Left renal pelvis (tissue), 4 donors: Measurements from ENCODE around the gene NTSR1. TPM values are rescaled to one million over a fixed set of nuclear protein-coding genes. Genes with fewer than 3 reads are reported as not detected.

ENCODE experiments used
- DNase-seq, 4 donors: peaks; one replicate each; pipeline ENCODE4 v3.0.0-alpha.2; 2013; ENCODE audit warnings: low read depth in 4 of 4, low spot score in 3 of 4
- polyA plus RNA-seq, 4 donors: library from polyadenylated mRNA; unstranded; fragments of 120-200 nt; gene quantifications; one replicate each; pipeline ENCODE4 v1.2.1, GENCODE V29; 2013; ENCODE audit not compliant: insufficient read length in 4 of 4

Gene NTSR1
- polyA plus RNA-seq, 4 donors, result 0.10 to 1.4 (median 1.2) TPM

GRCh38 chr20:62706857-62707256 lies 1.8 kb upstream of the NTSR1 start:
- no peak for DNase-seq

GRCh38 chr20:62707276-62707920 lies 1.2 kb upstream of the NTSR1 start:
- no peak for DNase-seq

- no peak for DNase-seq
These were observed 615 bp upstream of the NTSR1 start for GRCh38 chr20:62707921-62708521.

- no peak for DNase-seq
These were observed 885 bp downstream of the NTSR1 start for GRCh38 chr20:62709537-62709905.

GRCh38 chr20:62710221-62710885 lies 1.7 kb downstream of the NTSR1 start:
- DNase-seq, result no peak

- no peak for DNase-seq
These were observed 2.5 kb downstream of the NTSR1 start for GRCh38 chr20:62710886-62711702.

GRCh38 chr20:62711703-62712101 lies 3.1 kb downstream of the NTSR1 start:
- DNase-seq, result no peak

- DNase-seq, result no peak
These were observed 4.0 kb downstream of the NTSR1 start for GRCh38 chr20:62712606-62713005.

- DNase-seq, result no peak
These were observed 5.4 kb downstream of the NTSR1 start for GRCh38 chr20:62714006-62714405.

GRCh38 chr20:62714799-62715198 lies 6.2 kb downstream of the NTSR1 start:
- no peak for DNase-seq

- DNase-seq, result no peak
These were observed 6.6 kb downstream of the NTSR1 start for GRCh38 chr20:62715201-62715600.

GRCh38 chr20:62716198-62716940 lies 7.7 kb downstream of the NTSR1 start:
- DNase-seq, result no peak

GRCh38 chr20:62716941-62717310 lies 8.3 kb downstream of the NTSR1 start:
- no peak for DNase-seq

- no peak for DNase-seq
These were observed 9.3 kb downstream of the NTSR1 start for GRCh38 chr20:62717933-62718332.

- no peak for DNase-seq
These were observed 9.9 kb downstream of the NTSR1 start for GRCh38 chr20:62718546-62718945.

GRCh38 chr20:62719250-62719935 lies 10.8 kb downstream of the NTSR1 start:
- no peak for DNase-seq

- no peak for DNase-seq
These were observed 13.1 kb downstream of the NTSR1 start for GRCh38 chr20:62721511-62722370.

- no peak for DNase-seq
These were observed 14.0 kb downstream of the NTSR1 start for GRCh38 chr20:62722627-62723026.

- DNase-seq, result no peak
These were observed 14.7 kb downstream of the NTSR1 start for GRCh38 chr20:62723351-62723750.
